SK-N-MC (cell line): ENCODE measurements around the gene PLAAT4.

ENCODE experiments used
- DNase-seq: peaks from one replicate; pipeline ENCODE4 v3.0.0-alpha.2; 2011; ENCODE audit warnings: low read depth, low spot score
- H3K27ac ChIP-seq: fragments of 200-600 bp; sonication (generic); 2 replicates; pipeline ENCODE4 v1.5.1; 2016; ENCODE audit warnings: mixed run types
- H3K36me3 ChIP-seq: fragments of 200-600 bp; sonication (generic); 2 replicates; pipeline ENCODE4 v1.6.1; 2017; ENCODE audit warnings: antibody characterized with exemption, low read length, mixed read lengths; ENCODE audit not compliant: insufficient read depth
- H3K4me3 ChIP-seq: fragments of 200-600 bp; sonication (generic); 2 replicates; pipeline ENCODE4 v1.5.1; 2016
- H3K9ac ChIP-seq: fragments of 200-600 bp; sonication (generic); 2 replicates; pipeline ENCODE4 v1.8.0; 2017; ENCODE audit warnings: mixed run types, mixed read lengths; ENCODE audit not compliant: insufficient read length
- H3K9me3 ChIP-seq: fragments of 200-600 bp; sonication (generic); 2 replicates; pipeline ENCODE4 v1.6.1; 2017; ENCODE audit warnings: low read depth, mild to moderate bottlenecking, antibody characterized with exemption, low read length, moderate library complexity, mixed read lengths
- EZH2 ChIP-seq: fragments of 200-600 bp; sonication (generic); IDR thresholded peaks from one replicate; pipeline ENCODE4 v1.6.1; 2017; ENCODE audit warnings: antibody characterized with exemption
- FOXP2 ChIP-seq: optimal IDR thresholded peaks from 2 replicates; pipeline ENCODE3; 2011; ENCODE audit warnings: mild to moderate bottlenecking, moderate library complexity; ENCODE audit not compliant: insufficient read depth; ENCODE audit errors: extremely low read length, control extremely low read depth
- POLR2AphosphoS5 ChIP-seq: IDR thresholded peaks from 2 replicates; pipeline ENCODE4 v1.6.1; 2012; ENCODE audit warnings: mild to moderate bottlenecking, low read depth, low read length, borderline replicate concordance

PLAAT4 gene

GRCh38 chr11:63507511-63507910 lies 29.1 kb upstream of the PLAAT4 start:
- Histone ChIP-seq H3K4me3 (no peak overlapping the region), H3K9ac (no peak overlapping the region), H3K27ac (no peak overlapping the region), H3K9me3 (no peaks in the 10 kb centered on the region), H3K36me3 (no peaks in the 10 kb centered on the region)
- no peak for DNase-seq
- TF ChIP-seq POLR2AphosphoS5 (no peak), FOXP2 (no peak), EZH2 (no peak)

- Histone ChIP-seq H3K4me3 (no peak overlapping the region), H3K9me3 (no peaks in the 10 kb centered on the region), H3K9ac (no peak overlapping the region), H3K27ac (no peak overlapping the region), H3K36me3 (no peaks in the 10 kb centered on the region)
- no peak for TF ChIP-seq EZH2
- TF ChIP-seq POLR2AphosphoS5: no peak
- no peak for TF ChIP-seq FOXP2
- no peak for DNase-seq
These were observed 28.6 kb upstream of the PLAAT4 start for GRCh38 chr11:63508009-63508408.

GRCh38 chr11:63508745-63509144 lies 27.9 kb upstream of the PLAAT4 start:
- Histone ChIP-seq H3K4me3 (no peak overlapping the region), H3K9ac (no peak overlapping the region), H3K36me3 (no peaks in the 10 kb centered on the region), H3K9me3 (no peaks in the 10 kb centered on the region), H3K27ac (no peak overlapping the region)
- DNase-seq: no peak
- TF ChIP-seq EZH2: no peak
- TF ChIP-seq FOXP2: no peak
- TF ChIP-seq POLR2AphosphoS5: no peak

GRCh38 chr11:63510360-63511047 lies 26.1 kb upstream of the PLAAT4 start:
- no peaks in the 10 kb centered on the region for H3K36me3 ChIP-seq
- H3K9me3 ChIP-seq: no peaks in the 10 kb centered on the region
- no peak overlapping the region for H3K4me3 ChIP-seq
- no peak for DNase-seq
- no peak overlapping the region for H3K27ac ChIP-seq
- H3K9ac ChIP-seq: no peak overlapping the region
- TF ChIP-seq FOXP2 (no peak), EZH2 (no peak), POLR2AphosphoS5 (no peak)

DNA sequence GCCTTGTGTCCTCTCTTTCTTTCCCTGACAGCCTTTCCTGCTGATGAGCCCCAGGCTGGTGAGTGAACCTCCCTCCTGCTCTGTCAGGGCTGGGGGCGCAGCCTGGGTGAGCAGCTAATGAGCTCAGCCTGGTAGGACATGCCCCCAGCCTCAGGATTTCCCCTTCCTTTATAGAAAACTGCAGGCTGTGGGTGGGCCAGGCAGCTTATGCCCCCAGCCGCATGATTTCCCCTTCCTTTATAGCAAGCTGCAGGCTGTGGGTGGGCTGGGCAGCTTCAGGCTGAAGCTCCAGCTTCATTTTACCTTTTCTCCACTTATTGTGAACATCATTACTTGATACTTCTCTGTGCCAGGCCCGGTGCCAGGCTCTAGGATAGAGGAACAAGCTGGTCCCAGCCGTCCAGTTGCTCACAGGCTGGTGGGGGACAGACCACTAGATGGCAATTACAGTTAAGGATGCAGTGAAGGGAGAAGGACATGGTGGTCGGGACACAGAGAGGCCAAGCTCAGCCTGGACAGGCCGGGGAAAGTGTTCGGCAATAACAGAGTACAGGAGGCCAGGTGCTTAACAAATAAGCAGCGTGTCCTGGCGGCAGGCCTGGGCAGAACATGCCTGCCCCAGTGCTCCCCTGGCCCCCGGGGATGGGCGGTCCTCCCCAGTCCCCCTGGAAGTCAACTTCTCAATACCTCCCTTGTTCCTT lies 25.4 kb upstream of the PLAAT4 start:
- Histone ChIP-seq H3K4me3 (no peak overlapping the region), H3K9ac (no peak overlapping the region), H3K36me3 (no peaks in the 10 kb centered on the region), H3K27ac (no peak overlapping the region), H3K9me3 (no peaks in the 10 kb centered on the region)
- TF ChIP-seq POLR2AphosphoS5 (no peak), EZH2 (no peak), FOXP2 (no peak)
- no peak for DNase-seq

- H3K9me3 ChIP-seq: no peaks in the 10 kb centered on the region
- no peak for TF ChIP-seq POLR2AphosphoS5
- TF ChIP-seq EZH2: no peak
- no peak for TF ChIP-seq FOXP2
- no peaks in the 10 kb centered on the region for H3K36me3 ChIP-seq
These were observed 23.8 kb upstream of the PLAAT4 start for GRCh38 chr11:63512816-63513215.

DNA sequence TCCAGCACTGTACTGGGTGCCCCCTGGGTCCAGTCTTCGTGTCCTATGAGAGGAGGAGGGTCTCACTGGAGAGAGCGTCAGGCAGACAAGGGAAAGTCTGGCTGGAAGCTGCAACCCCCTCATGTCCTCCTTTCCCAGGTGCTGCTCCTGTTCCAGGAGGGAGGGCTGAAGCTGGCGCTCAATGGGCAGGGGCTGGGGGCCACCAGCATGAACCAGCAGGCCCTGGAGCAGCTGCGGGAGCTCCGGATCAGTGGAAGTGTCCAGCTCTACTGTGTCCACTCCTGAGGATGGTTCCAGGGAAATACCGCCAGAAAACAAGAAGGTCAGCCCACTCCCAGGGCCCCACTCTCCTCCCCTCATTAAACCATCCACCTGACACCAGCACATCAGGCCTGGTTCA lies 20.5 kb upstream of the PLAAT4 start:
- Histone ChIP-seq H3K36me3 (no peaks in the 10 kb centered on the region), H3K9ac (no peak overlapping the region), H3K4me3 (no peak overlapping the region), H3K27ac (no peak overlapping the region), H3K9me3 (no peaks in the 10 kb centered on the region)
- no peak for TF ChIP-seq POLR2AphosphoS5
- no peak for TF ChIP-seq FOXP2
- TF ChIP-seq EZH2: no peak
- DNase-seq: no peak

More at GRCh38 chr11:63512816-63513215, 23.8 kb upstream of the PLAAT4 start:
- no peak overlapping the region for H3K9ac ChIP-seq
- DNase-seq: no peak
- H3K4me3 ChIP-seq: no peak overlapping the region
- H3K27ac ChIP-seq: no peak overlapping the region

DNA sequence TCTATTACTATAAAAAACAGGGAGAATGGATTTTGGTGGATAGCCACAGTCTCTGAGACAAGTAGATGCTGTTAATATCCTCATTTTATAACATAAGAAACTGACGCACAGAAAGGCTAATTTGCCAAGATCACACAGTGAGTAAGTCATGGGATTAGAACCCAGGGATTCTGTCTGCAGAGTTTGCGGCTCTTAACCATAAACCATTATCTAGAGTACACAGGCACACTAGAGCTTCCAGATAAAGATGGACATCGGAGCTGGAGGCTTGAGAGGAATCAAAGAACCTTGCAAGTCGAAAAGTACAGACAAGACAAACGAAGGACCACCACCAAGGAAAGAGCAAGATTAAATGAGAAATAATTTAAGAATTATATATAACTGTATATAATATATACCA lies 19.5 kb upstream of the PLAAT4 start:
- DNase-seq: no peak
- TF ChIP-seq FOXP2: no peak
- TF ChIP-seq POLR2AphosphoS5: no peak
- no peak for TF ChIP-seq EZH2
- H3K36me3 ChIP-seq: no peaks in the 10 kb centered on the region
- H3K27ac ChIP-seq: no peak overlapping the region
- H3K4me3 ChIP-seq: no peak overlapping the region
- no peak overlapping the region for H3K9ac ChIP-seq
- no peaks in the 10 kb centered on the region for H3K9me3 ChIP-seq

GRCh38 chr11:63518548-63518947 lies 18.1 kb upstream of the PLAAT4 start:
- Histone ChIP-seq H3K27ac (no peak overlapping the region), H3K4me3 (no peak overlapping the region), H3K36me3 (no peaks in the 10 kb centered on the region), H3K9me3 (no peaks in the 10 kb centered on the region), H3K9ac (no peak overlapping the region)
- TF ChIP-seq POLR2AphosphoS5 (no peak), FOXP2 (no peak), EZH2 (no peak)
- no peak for DNase-seq
